H1 (cell line): ENCODE results near the gene LRRK1. TPM values are rescaled to one million over a fixed set of nuclear protein-coding genes. Genes with fewer than 3 reads are reported as not detected.

Experiments
- CTCF ChIA-PET: fragments of 300-600 bp; sonication (Branson Sonifier 250); formaldehyde crosslinking; loops from one replicate; lab custom pipeline; 2021; ENCODE audit not compliant: partially characterized antibody; lab: Charles Lee
- POLR2A ChIA-PET: fragments of 300-600 bp; sonication (Branson Sonifier 250); formaldehyde crosslinking; loops from one replicate; lab custom pipeline; 2021; ENCODE audit warnings: inconsistent platforms; ENCODE audit not compliant: partially characterized antibody; lab: Charles Lee
- DNase-seq, 2 experiments: peaks; one replicate each; pipeline versions ENCODE4 v3.0.0 to v3.0.0-alpha.2; 2010 to 2022; ENCODE audit warnings: low spot score in 2 of 2, low read depth in 1 of 2, mixed read lengths in 1 of 2
- FAIRE-seq: peaks from 2 replicates; lab custom pipeline; 2011; peaks lifted over from hg19 to GRCh38; lab: Jason Lieb, UNC
- H2AFZ ChIP-seq: 2 replicates; pipeline ENCODE4 v1.8.1; 2012; ENCODE audit warnings: low read length, inconsistent platforms
- H2AK5ac ChIP-seq: 2 replicates; pipeline ENCODE4 v1.6.1; 2013; ENCODE audit warnings: low read depth, low read length
- H2BK120ac ChIP-seq: replicated peaks from 2 replicates; pipeline ENCODE3; 2013; ENCODE audit warnings: low read depth, low read length, inconsistent platforms
- H2BK12ac ChIP-seq: 2 replicates; pipeline ENCODE4 v1.6.1; 2013; ENCODE audit warnings: low read depth, low read length
- H2BK15ac ChIP-seq: 2 replicates; pipeline ENCODE4 v1.6.1; 2013; ENCODE audit warnings: low read length
- H2BK20ac ChIP-seq: 2 replicates; pipeline ENCODE4 v1.6.1; 2013; ENCODE audit warnings: low read length
- H2BK5ac ChIP-seq: 2 replicates; pipeline ENCODE4 v1.6.1; 2013; ENCODE audit warnings: low read depth, low read length
- H3K14ac ChIP-seq: 2 replicates; pipeline ENCODE4 v1.6.1; 2013; ENCODE audit warnings: inconsistent platforms; ENCODE audit not compliant: insufficient read length
- H3K18ac ChIP-seq: 2 replicates; pipeline ENCODE4 v1.6.1; 2013; ENCODE audit warnings: low read length; ENCODE audit errors: extremely low read depth
- H3K23ac ChIP-seq: 2 replicates; pipeline ENCODE4 v1.6.1; 2013; ENCODE audit warnings: inconsistent platforms; ENCODE audit not compliant: insufficient read length
- H3K23me2 ChIP-seq: 2 replicates; pipeline ENCODE4 v1.6.1; 2013; ENCODE audit warnings: low read depth, low read length
- H3K27ac ChIP-seq: 2 replicates; pipeline ENCODE4 v1.6.1; 2011; ENCODE audit warnings: low read depth, low read length, inconsistent platforms
- H3K27me3 ChIP-seq, 4 experiments: replicated peaks in 1 of 4; 1 replicate in 1 of 4; 2 replicates in 3 of 4; pipeline versions ENCODE4 v1.6.1 to v1.8.1; 2011 to 2013; ENCODE audit warnings: low read length in 3 of 4, mild to moderate bottlenecking in 3 of 4, inconsistent platforms in 2 of 4, mixed read lengths in 2 of 4, moderate library complexity in 1 of 4; ENCODE audit not compliant: control insufficient read depth in 3 of 4, insufficient read depth in 3 of 4; ENCODE audit errors: extremely low read depth in 1 of 4
- H3K36me3 ChIP-seq, 4 experiments: 2 replicates each; pipeline versions ENCODE4 v1.6.1 to v1.8.1; 2011 to 2013; ENCODE audit warnings: mild to moderate bottlenecking in 4 of 4, low read length in 3 of 4, moderate library complexity in 2 of 4, control low read depth in 1 of 4, inconsistent platforms in 1 of 4; ENCODE audit not compliant: insufficient read depth in 4 of 4, control insufficient read depth in 2 of 4
- H3K4ac ChIP-seq: replicated peaks from 2 replicates; pipeline ENCODE3; 2013; ENCODE audit warnings: low read length, low read depth, mixed read lengths, inconsistent platforms; ENCODE audit not compliant: insufficient read length
- H3K4me1 ChIP-seq, 4 experiments: replicated peaks in 1 of 4; 1 replicate in 1 of 4; 2 replicates in 3 of 4; pipeline versions ENCODE4 v1.6.1 to v1.8.1; 2011 to 2013; ENCODE audit warnings: low read length in 3 of 4, inconsistent platforms in 2 of 4, mixed read lengths in 1 of 4; ENCODE audit not compliant: insufficient read depth in 4 of 4, control insufficient read depth in 3 of 4
- H3K4me2 ChIP-seq, 2 experiments: 2 replicates each; pipeline versions ENCODE4 v1.6.1 to v1.8.1; 2011 to 2013; ENCODE audit warnings: low read depth in 2 of 2, low read length in 2 of 2, control low read depth in 1 of 2, inconsistent platforms in 1 of 2, mild to moderate bottlenecking in 1 of 2; ENCODE audit not compliant: insufficient read depth in 1 of 2
- H3K4me3 ChIP-seq, 4 experiments: fragments of 200-600, 300-600 bp in 1 of 4; sonication (generic), shearing (Covaris generic), sonication (Bioruptor Twin) in 1 of 4; 2 replicates each; pipeline versions ENCODE4 v1.5.1 to v1.8.1; 2011 to 2016; ENCODE audit warnings: low read length in 4 of 4, low read depth in 3 of 4, control low read depth in 2 of 4, inconsistent platforms in 2 of 4, mild to moderate bottlenecking in 2 of 4, mixed read lengths in 1 of 4, moderate library complexity in 1 of 4; ENCODE audit not compliant: insufficient read depth in 2 of 4; ENCODE audit errors: extremely low read depth in 1 of 4
- H3K56ac ChIP-seq: replicated peaks from 2 replicates; pipeline ENCODE3; 2013; ENCODE audit warnings: low read depth, mild to moderate bottlenecking, mixed read lengths, low read length, inconsistent platforms; ENCODE audit not compliant: insufficient read length
- H3K79me1 ChIP-seq: 2 replicates; pipeline ENCODE4 v1.6.1; 2013; ENCODE audit warnings: low read depth, low read length, control low read depth
- H3K79me2 ChIP-seq, 2 experiments: 2 replicates each; pipeline versions ENCODE4 v1.6.1 to v1.8.1; 2012 to 2013; ENCODE audit warnings: low read length in 2 of 2, mild to moderate bottlenecking in 2 of 2, inconsistent platforms in 1 of 2; ENCODE audit not compliant: insufficient read depth in 2 of 2, control insufficient read depth in 1 of 2
- H3K9ac ChIP-seq, 4 experiments: replicated peaks in 1 of 4; 1 replicate in 1 of 4; 2 replicates in 3 of 4; pipeline versions ENCODE4 v1.6.1 to v1.8.1; 2011 to 2013; ENCODE audit warnings: low read depth in 3 of 4, low read length in 3 of 4, control low read depth in 2 of 4, mild to moderate bottlenecking in 2 of 4, moderate library complexity in 2 of 4, inconsistent platforms in 1 of 4; ENCODE audit errors: extremely low read depth in 1 of 4
- H3K9me3 ChIP-seq, 2 experiments: 2 replicates each; pipeline versions ENCODE4 v1.6.1 to v1.8.1; 2012 to 2013; ENCODE audit warnings: mild to moderate bottlenecking in 2 of 2, moderate library complexity in 2 of 2, control low read depth in 1 of 2, inconsistent platforms in 1 of 2, low read depth in 1 of 2, low read length in 1 of 2, mixed read lengths in 1 of 2; ENCODE audit not compliant: insufficient read depth in 2 of 2
- H4K20me1 ChIP-seq, 2 experiments: replicated peaks in 1 of 2; 2 replicates each; pipeline versions ENCODE3 to v1.8.1; 2011 to 2013; ENCODE audit warnings: inconsistent platforms in 2 of 2, low read length in 2 of 2, mild to moderate bottlenecking in 1 of 2; ENCODE audit not compliant: insufficient read depth in 2 of 2, control insufficient read depth in 1 of 2
- H4K5ac ChIP-seq: 2 replicates; pipeline ENCODE4 v1.6.1; 2013; ENCODE audit warnings: low read length, low read depth, mixed read lengths, inconsistent platforms; ENCODE audit not compliant: insufficient read length
- H4K8ac ChIP-seq: 2 replicates; pipeline ENCODE4 v1.8.0; 2013; ENCODE audit warnings: mild to moderate bottlenecking, moderate library complexity, low read length, inconsistent platforms; ENCODE audit not compliant: insufficient read depth; ENCODE audit errors: extremely low read depth
- H4K91ac ChIP-seq: replicated peaks from 2 replicates; pipeline ENCODE3; 2013; ENCODE audit warnings: low read length, mixed read lengths, inconsistent platforms; ENCODE audit not compliant: insufficient read length
- ATF2 ChIP-seq: IDR thresholded peaks from 2 replicates; pipeline ENCODE4 v1.6.1; 2012; ENCODE audit warnings: low read length, inconsistent platforms
- E2F6 ChIP-seq: IDR thresholded peaks from 2 replicates; pipeline ENCODE4 v1.6.1; 2012; ENCODE audit warnings: inconsistent platforms
- HDAC2 ChIP-seq, 2 experiments: fragments of 300-600 bp in 1 of 2; sonication (generic) in 1 of 2; IDR thresholded peaks; 2 replicates each; pipeline ENCODE4 v1.6.1; 2011 to 2012; ENCODE audit warnings: low read depth in 2 of 2, low read length in 2 of 2, mild to moderate bottlenecking in 2 of 2, moderate library complexity in 2 of 2, borderline replicate concordance in 1 of 2, inconsistent platforms in 1 of 2
- MAFK ChIP-seq: IDR thresholded peaks from 2 replicates; pipeline ENCODE4 v1.6.1; 2012; ENCODE audit warnings: low read depth, mild to moderate bottlenecking, improper control_type of control experiment, low read length
- NANOG ChIP-seq: IDR thresholded peaks from 2 replicates; pipeline ENCODE4 v1.6.1; 2011; ENCODE audit warnings: low read length, low read depth, mild to moderate bottlenecking, inconsistent platforms; ENCODE audit not compliant: insufficient read depth, poor library complexity, severe bottlenecking
- POLR2A ChIP-seq, 2 experiments: IDR thresholded peaks; 1 replicate in 1 of 2; 2 replicates in 1 of 2; pipeline ENCODE4 v1.6.1; 2011; ENCODE audit warnings: low read depth in 2 of 2, low read length in 2 of 2, mild to moderate bottlenecking in 2 of 2; ENCODE audit errors: control extremely low read depth in 1 of 2
- POU5F1 ChIP-seq: IDR thresholded peaks from 2 replicates; pipeline ENCODE4 v1.6.1; 2011; ENCODE audit warnings: low read depth, mild to moderate bottlenecking, low read length, moderate library complexity
- SIRT6 ChIP-seq: IDR thresholded peaks from one replicate; pipeline ENCODE4 v1.7.1; 2012; ENCODE audit warnings: low read length, inconsistent platforms
- SP4 ChIP-seq: IDR thresholded peaks from 2 replicates; pipeline ENCODE4 v1.6.1; 2012; ENCODE audit warnings: low read length, inconsistent platforms
- TBP ChIP-seq: IDR thresholded peaks from 2 replicates; pipeline ENCODE4 v1.6.1; 2011; ENCODE audit warnings: low read depth, low read length, improper control_type of control experiment
- ZNF274 ChIP-seq: IDR thresholded peaks from 2 replicates; pipeline ENCODE4 v1.7.0; 2012; ENCODE audit warnings: low read length, borderline replicate concordance; ENCODE audit errors: extremely low read depth
- WGBS, 2 experiments: shearing (Covaris generic) in 1 of 2; methylation state at CpG; one replicate each; pipeline versions ENCODE4 v1.1.6 to v1.1.7; 2013 to 2015; ENCODE audit warnings: low lambda C conversion rate in 2 of 2, mixed read lengths in 2 of 2, inconsistent platforms in 1 of 2, low coverage in 1 of 2, missing lambda C conversion rate in 1 of 2; ENCODE audit not compliant: insufficient replicate concordance in 2 of 2, insufficient coverage in 1 of 2, insufficient read length in 1 of 2; ENCODE audit errors: extremely low coverage in 1 of 2, missing lambda C conversion rate in 1 of 2; 5-methylcytosine and 5-hydroxymethylcytosine counted together
- polyA plus RNA-seq, 7 experiments: library from polyadenylated mRNA; depleted of rRNA in 3 of 7; stranded (reverse) in 5 of 7; unstranded in 2 of 7; fragments of >200 nt in 5 of 7; fragments of 200-250 nt in 2 of 7; gene quantifications; 1 replicate in 5 of 7; 2 replicates in 1 of 7; 4 replicates in 1 of 7; pipeline versions ENCODE4 v1.2.1 to v1.2.3, GENCODE V29; 2011 to 2013; ENCODE audit warnings: missing spikeins in 2 of 7, mixed read lengths in 2 of 7
- total RNA-seq: library from RNA; stranded (reverse); fragmentation: NEBNext Ultra II Directional; extraction: Animal tissue kit (Norgen Biotek cat#: 25700); gene quantifications from 2 replicates; pipeline ENCODE4 v1.2.1, GENCODE V29; 2021

Gene LRRK1
- total and polyA plus RNA-seq, 2 of the 8 experiments (the other 6 are each of a cell fraction or from before 2014, with no cell fraction given), result 1.2 to 3.6 TPM

GRCh38 chr15:100949691-100950090 is 30.5 kb downstream of the LRRK1 start:
- FAIRE-seq, result no peak

More at GRCh38 chr15:100949691-100950090, 30.5 kb downstream of the LRRK1 start:
- Histone ChIP-seq H3K9ac (no peak overlapping the region), H3K27ac (no peak overlapping the region), H3K56ac (no peak overlapping the region), H3K27me3 (no peaks in the 10 kb centered on the region), H3K36me3 (no peaks in the 10 kb centered on the region)
- TF ChIP-seq ZNF274 (no peak), SIRT6 (no peak), SP4 (no peak), NANOG (no peak), MAFK (no peak), TBP (no peak), HDAC2 (IDR thresholded peaks at IDR 0.05; ENCODE audit: borderline replicate concordance in 1 of 2, low read depth in 2 of 2, low read length in 2 of 2) (no peak), E2F6 (no peak), POLR2A (IDR thresholded peaks at IDR 0.05; ENCODE audit: control extremely low read depth in 1 of 2, low read depth in 2 of 2, low read length in 2 of 2) (no peak), POU5F1 (no peak), ATF2 (no peak)
- TF ChIP-seq, all 59 proteins: peak for 0
- H3K23me2 ChIP-seq, result no peaks in the 10 kb centered on the region
- no peak overlapping the region for H2AK5ac ChIP-seq
- no peak for DNase-seq
- no peak overlapping the region for H3K4me2 ChIP-seq
- ChIA-PET POLR2A (no interaction called here), CTCF (no interaction called here)
- no peak overlapping the region for H2BK120ac ChIP-seq
- no peak overlapping the region for H2BK5ac ChIP-seq
- H3K4me3 ChIP-seq, result no peak overlapping the region
- no peak overlapping the region for H3K23ac ChIP-seq
- no peaks in the 10 kb centered on the region for H3K79me1 ChIP-seq
- no peak overlapping the region for H4K8ac ChIP-seq
- H3K4ac ChIP-seq, result no peak overlapping the region
- H2AFZ ChIP-seq, result no peak overlapping the region
- H2BK12ac ChIP-seq, result no peak overlapping the region
- no peak overlapping the region for H4K5ac ChIP-seq
- H4K20me1 ChIP-seq, result no peaks in the 10 kb centered on the region
- H3K18ac ChIP-seq, result no peak overlapping the region
- H3K9me3 ChIP-seq, result no peaks in the 10 kb centered on the region
- H3K14ac ChIP-seq, result no peak overlapping the region
- no peak overlapping the region for H2BK20ac ChIP-seq
- H2BK15ac ChIP-seq, result no peak overlapping the region
- no peaks in the 10 kb centered on the region for H3K79me2 ChIP-seq
- no peak overlapping the region for H4K91ac ChIP-seq
- peaks cover 0 to 5% (median 2%) of the 10 kb centered on the region in 4 experiments; a peak in 3 of 7 replicates for H3K4me1 ChIP-seq
- WGBS, 2 experiments, result 58% methylated on average over 1 of the region's 1 CpG; no CpG with 5 or more reads in 1 of the 2 experiments
